ENCODE results near the gene GGT6.

DNA sequence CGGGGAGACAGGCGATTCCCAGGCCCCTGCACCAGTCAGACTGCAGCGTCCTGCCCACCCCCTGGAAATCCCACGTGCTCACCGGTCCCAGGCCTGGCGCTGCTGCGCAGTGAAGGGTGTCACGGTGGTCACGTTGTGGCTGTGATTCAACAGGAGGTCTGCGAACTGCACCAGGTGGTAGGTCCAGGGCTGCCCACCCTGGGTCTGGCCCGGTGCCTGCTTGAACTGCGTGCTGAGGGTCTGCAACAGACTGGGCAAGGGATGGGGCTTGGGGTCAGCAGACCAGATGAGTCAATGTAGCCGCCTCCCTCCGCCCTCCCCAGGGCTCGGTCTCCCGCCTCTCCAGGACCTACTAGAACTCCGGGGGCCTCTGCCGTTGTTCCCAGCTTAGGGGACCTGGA is 12.3 kb downstream of the GGT6 start:
- TF ChIP-seq MTA3 (CRISPR knock-in tag; IDR thresholded peaks at IDR 0.05) (no peak), EP300 (IDR thresholded peaks at IDR 0.05; ENCODE audit: low read depth in 2 of 2, low read length in 2 of 2) (no peak), EP300 (CRISPR knock-in tag; IDR thresholded peaks at IDR 0.05; ENCODE audit: borderline replicate concordance) (no peak), ZZZ3 (CRISPR knock-in tag; IDR thresholded peaks at IDR 0.05; ENCODE audit: borderline replicate concordance) (no peak), CEBPB (IDR thresholded peaks at IDR 0.05; ENCODE audit: borderline replicate concordance, low read depth, low read length) (no peak)
- TF ChIP-seq, protein P1, sequence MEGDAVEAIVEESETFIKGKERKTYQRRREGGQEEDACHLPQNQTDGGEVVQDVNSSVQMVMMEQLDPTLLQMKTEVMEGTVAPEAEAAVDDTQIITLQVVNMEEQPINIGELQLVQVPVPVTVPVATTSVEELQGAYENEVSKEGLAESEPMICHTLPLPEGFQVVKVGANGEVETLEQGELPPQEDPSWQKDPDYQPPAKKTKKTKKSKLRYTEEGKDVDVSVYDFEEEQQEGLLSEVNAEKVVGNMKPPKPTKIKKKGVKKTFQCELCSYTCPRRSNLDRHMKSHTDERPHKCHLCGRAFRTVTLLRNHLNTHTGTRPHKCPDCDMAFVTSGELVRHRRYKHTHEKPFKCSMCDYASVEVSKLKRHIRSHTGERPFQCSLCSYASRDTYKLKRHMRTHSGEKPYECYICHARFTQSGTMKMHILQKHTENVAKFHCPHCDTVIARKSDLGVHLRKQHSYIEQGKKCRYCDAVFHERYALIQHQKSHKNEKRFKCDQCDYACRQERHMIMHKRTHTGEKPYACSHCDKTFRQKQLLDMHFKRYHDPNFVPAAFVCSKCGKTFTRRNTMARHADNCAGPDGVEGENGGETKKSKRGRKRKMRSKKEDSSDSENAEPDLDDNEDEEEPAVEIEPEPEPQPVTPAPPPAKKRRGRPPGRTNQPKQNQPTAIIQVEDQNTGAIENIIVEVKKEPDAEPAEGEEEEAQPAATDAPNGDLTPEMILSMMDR (CRISPR knock-in tag; IDR thresholded peaks at IDR 0.05) = no peak
- TF ChIP-seq, protein P2, sequence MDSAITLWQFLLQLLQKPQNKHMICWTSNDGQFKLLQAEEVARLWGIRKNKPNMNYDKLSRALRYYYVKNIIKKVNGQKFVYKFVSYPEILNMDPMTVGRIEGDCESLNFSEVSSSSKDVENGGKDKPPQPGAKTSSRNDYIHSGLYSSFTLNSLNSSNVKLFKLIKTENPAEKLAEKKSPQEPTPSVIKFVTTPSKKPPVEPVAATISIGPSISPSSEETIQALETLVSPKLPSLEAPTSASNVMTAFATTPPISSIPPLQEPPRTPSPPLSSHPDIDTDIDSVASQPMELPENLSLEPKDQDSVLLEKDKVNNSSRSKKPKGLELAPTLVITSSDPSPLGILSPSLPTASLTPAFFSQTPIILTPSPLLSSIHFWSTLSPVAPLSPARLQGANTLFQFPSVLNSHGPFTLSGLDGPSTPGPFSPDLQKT (CRISPR knock-in tag; IDR thresholded peaks at IDR 0.05; ENCODE audit: borderline replicate concordance) = no peak
